Endothelial cell of umbilical vein (primary cell): ENCODE measurements around the gene DMXL1. TPM values are rescaled to one million over a fixed set of nuclear protein-coding genes. Genes with fewer than 3 reads are reported as not detected.

Experiments
- BruUV-seq: library from RNA; stranded (reverse); fragments of 400-500 nt; replicated peaks from 2 replicates; lab custom pipeline; 2021; lab: Mats Ljungman, UMichigan
- CTCF ChIA-PET: fragments of 300-600, 350-600 bp; sonication (Branson Sonifier 250); formaldehyde crosslinking; loops from one replicate; lab custom pipeline; 2021; ENCODE audit warnings: antibody characterized with exemption, inconsistent platforms; lab: Charles Lee
- POLR2A ChIA-PET: fragments of 300-600, 350-600 bp; sonication (Branson Sonifier 250); formaldehyde crosslinking; loops from one replicate; lab custom pipeline; 2021; ENCODE audit warnings: antibody characterized with exemption, inconsistent platforms; lab: Charles Lee
- DNase-seq: peaks from one replicate; pipeline ENCODE4 v3.0.0-alpha.2; 2011; ENCODE audit warnings: low read depth, low spot score
- FAIRE-seq: peaks from 2 replicates; lab custom pipeline; 2011; peaks lifted over from hg19 to GRCh38; lab: Jason Lieb, UNC
- H2AFZ ChIP-seq: 2 replicates; pipeline ENCODE4 v1.6.0; 2012; ENCODE audit warnings: low read depth, low read length, control low read depth, inconsistent platforms
- H3K27ac ChIP-seq: 2 replicates; pipeline ENCODE4 v1.5.1; 2011; ENCODE audit warnings: low read depth, mild to moderate bottlenecking, control low read depth, low read length, moderate library complexity; ENCODE audit not compliant: insufficient read depth
- H3K27me3 ChIP-seq, 2 experiments: 2 replicates each; pipeline versions ENCODE4 v1.6.0 to v1.6.1; 2011; ENCODE audit warnings: low read length in 2 of 2, mixed read lengths in 1 of 2; ENCODE audit not compliant: control insufficient read depth in 2 of 2, insufficient read depth in 2 of 2
- H3K36me3 ChIP-seq, 2 experiments: 2 replicates in 1 of 2; 3 replicates in 1 of 2; pipeline ENCODE4 v1.5.1; 2011; ENCODE audit warnings: low read length in 2 of 2, mild to moderate bottlenecking in 1 of 2, moderate library complexity in 1 of 2; ENCODE audit not compliant: control insufficient read depth in 2 of 2, insufficient read depth in 2 of 2; ENCODE audit errors: extremely low read depth in 1 of 2
- H3K4me1 ChIP-seq: 3 replicates; pipeline ENCODE4 v1.5.1; 2011; ENCODE audit warnings: mild to moderate bottlenecking, low read length; ENCODE audit not compliant: control insufficient read depth, insufficient read depth; ENCODE audit errors: extremely low read depth
- H3K4me2 ChIP-seq: 2 replicates; pipeline ENCODE4 v1.6.1; 2011; ENCODE audit warnings: low read length, control low read depth, mixed read lengths; ENCODE audit not compliant: insufficient read depth
- H3K4me3 ChIP-seq, 3 experiments: fragments of 200-600 bp in 1 of 3; sonication (generic), shearing (Covaris generic) in 1 of 3; replicated peaks in 1 of 3; 2 replicates each; pipeline ENCODE4 v1.5.1; 2011 to 2016; ENCODE audit warnings: control low read depth in 3 of 3, low read length in 3 of 3, mild to moderate bottlenecking in 2 of 3, inconsistent platforms in 1 of 3, low read depth in 1 of 3, moderate library complexity in 1 of 3; ENCODE audit not compliant: insufficient read depth in 1 of 3
- H3K79me2 ChIP-seq: 2 replicates; pipeline ENCODE4 v1.6.0; 2012; ENCODE audit warnings: low read length, inconsistent platforms; ENCODE audit not compliant: control insufficient read depth, insufficient read depth
- H3K9ac ChIP-seq: replicated peaks from 2 replicates; pipeline ENCODE3; 2011; ENCODE audit warnings: low read length, control low read depth; ENCODE audit not compliant: insufficient read depth; ENCODE audit errors: extremely low read depth
- H3K9me1 ChIP-seq: replicated peaks from 3 replicates; pipeline ENCODE4 v1.6.0; 2011; ENCODE audit warnings: mild to moderate bottlenecking, low read length; ENCODE audit not compliant: control insufficient read depth, insufficient read depth; ENCODE audit errors: extremely low read depth
- H3K9me3 ChIP-seq: replicated peaks from 2 replicates; pipeline ENCODE4 v1.5.1; 2012; ENCODE audit warnings: low read length, inconsistent platforms; ENCODE audit not compliant: control insufficient read depth, insufficient read depth
- H4K20me1 ChIP-seq: replicated peaks from 2 replicates; pipeline ENCODE3; 2011; ENCODE audit warnings: mild to moderate bottlenecking, low read length; ENCODE audit not compliant: control insufficient read depth, insufficient read depth; ENCODE audit errors: extremely low read depth
- CTCF ChIP-seq, 2 donors: IDR thresholded peaks; 1 replicate in 1 of 2; 2 replicates in 1 of 2; pipeline ENCODE4 v1.5.1; 2011; ENCODE audit warnings: low read length in 2 of 2, mild to moderate bottlenecking in 2 of 2, moderate library complexity in 2 of 2, control low read depth in 1 of 2, inconsistent platforms in 1 of 2, low read depth in 1 of 2; ENCODE audit not compliant: insufficient read depth in 1 of 2; ENCODE audit errors: extremely low read depth in 1 of 2
- EZH2 ChIP-seq: IDR thresholded peaks from 2 replicates; pipeline ENCODE4 v1.6.1; 2012; ENCODE audit warnings: borderline replicate concordance, low read depth, mild to moderate bottlenecking, moderate library complexity, low read length, inconsistent platforms; ENCODE audit not compliant: severe bottlenecking
- FOS ChIP-seq: IDR thresholded peaks from 2 replicates; pipeline ENCODE4 v1.6.1; 2011; ENCODE audit warnings: mild to moderate bottlenecking, low read length, moderate library complexity, borderline replicate concordance; ENCODE audit not compliant: insufficient read depth
- MYC ChIP-seq: IDR thresholded peaks from one replicate; pipeline ENCODE4 v1.6.1; 2011; ENCODE audit warnings: mild to moderate bottlenecking, low read depth, low read length
- POLR2A ChIP-seq: IDR thresholded peaks from 2 replicates; pipeline ENCODE4 v1.6.1; 2012; ENCODE audit warnings: low read depth, mild to moderate bottlenecking, control low read depth, low read length
- POLR2AphosphoS5 ChIP-seq: IDR thresholded peaks from 2 replicates; pipeline ENCODE4 v1.6.1; 2012; ENCODE audit warnings: low read depth, mild to moderate bottlenecking, control low read depth, low read length, moderate library complexity; ENCODE audit not compliant: insufficient read depth
- dilution Hi-C: fragments of 300-500 bp; cut with MboI; formaldehyde crosslinking; loops from one replicate; pipeline ENCODE4 v1.15.0; 2019; ENCODE audit warnings: low sequenced_read_pairs; ENCODE audit not compliant: extremely low pct_ligation_motif_present
- intact Hi-C: fragments of 100-400 bp; cut with micrococcal nuclease; formaldehyde crosslinking; loops from one replicate; pipeline ENCODE4 v1.10.0; 2022
- polyA plus RNA-seq, 4 experiments: library from polyadenylated mRNA; depleted of rRNA in 3 of 4; stranded (reverse) in 3 of 4; unstranded in 1 of 4; fragments of >200 nt; gene quantifications; 2 replicates each; pipeline versions ENCODE4 v1.2.1 to v1.2.3, GENCODE V29; 2011 to 2012; ENCODE audit warnings: missing spikeins in 1 of 4
- total RNA-seq: library from RNA; stranded (reverse); gene quantifications from 2 replicates; pipeline ENCODE4 v1.2.3, GENCODE V29; 2021
- TF ChIP-seq, protein P1 (sequence below): IDR thresholded peaks from 2 replicates; pipeline ENCODE4 v1.6.1; 2011; ENCODE audit not compliant: insufficient read depth, insufficient read length

Gene DMXL1
- total and polyA plus RNA-seq, 2 donors (not counting 3 experiments of a cell fraction or from before 2014, with no cell fraction given): 5.4 to 24.7 TPM

- Histone ChIP-seq H4K20me1 (no peaks in the 10 kb centered on the region), H2AFZ (no peak overlapping the region), H3K4me3 (no peak overlapping the region), H3K9me1 (no peaks in the 10 kb centered on the region), H3K36me3 (no peaks in the 10 kb centered on the region), H3K9ac (no peak overlapping the region), H3K27me3 (no peaks in the 10 kb centered on the region), H3K27ac (no peak overlapping the region), H3K4me1 (no peaks in the 10 kb centered on the region), H3K4me2 (no peak overlapping the region), H3K79me2 (no peaks in the 10 kb centered on the region), H3K9me3 (no peaks in the 10 kb centered on the region)
- DNase-seq (no peak), FAIRE-seq (no peak)
- ChIA-PET CTCF (interaction anchor here (1.5 kb wide), 1 partner anchor 379 kb away, joined by 3 read pairs; no protein-coding TSS in a partner anchor), POLR2A (no interaction called here)
- BruUV-seq: no TSS peak
- TF ChIP-seq FOS: no peak
- TF ChIP-seq POLR2A: no peak
- no peak for TF ChIP-seq EZH2
- no peak for TF ChIP-seq POLR2AphosphoS5
- TF ChIP-seq MYC: no peak
- TF ChIP-seq CTCF (IDR thresholded peaks at IDR 0.05; ENCODE audit: extremely low read depth in 1 of 2, insufficient read depth in 1 of 2, low read depth in 1 of 2, low read length in 2 of 2): no peak
- TF ChIP-seq, protein P1, sequence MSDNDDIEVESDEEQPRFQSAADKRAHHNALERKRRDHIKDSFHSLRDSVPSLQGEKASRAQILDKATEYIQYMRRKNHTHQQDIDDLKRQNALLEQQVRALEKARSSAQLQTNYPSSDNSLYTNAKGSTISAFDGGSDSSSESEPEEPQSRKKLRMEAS: no peak
- dilution Hi-C loops: no loop called here
- intact Hi-C loops: no loop called here
These were observed 38.2 kb upstream of the DMXL1 start for GRCh38 chr5:119032656-119033055.
